Colonic mucosa (tissue), 4 donors: ENCODE results near the gene ALDH3B1. TPM values are rescaled to one million over a fixed set of nuclear protein-coding genes. Genes with fewer than 3 reads are reported as not detected.

ENCODE experiments used
- DNase-seq: peaks from one replicate; pipeline ENCODE4 v3.0.0-alpha.2; 2020
- H3K27ac ChIP-seq: fragments of 200-600 bp; one replicate; pipeline ENCODE4 v1.8.0; 2021
- H3K27me3 ChIP-seq: fragments of 200-600 bp; one replicate; pipeline ENCODE4 v1.8.0; 2021
- H3K36me3 ChIP-seq: fragments of 200-600 bp; one replicate; pipeline ENCODE4 v1.8.0; 2021
- H3K4me1 ChIP-seq: fragments of 200-600 bp; one replicate; pipeline ENCODE4 v1.8.0; 2021; ENCODE audit warnings: mild to moderate bottlenecking
- H3K4me3 ChIP-seq: fragments of 200-600 bp; one replicate; pipeline ENCODE4 v1.8.0; 2021
- H3K9ac ChIP-seq, 2 donors: one replicate each; pipeline ENCODE4 v1.7.0; 2013; ENCODE audit warnings: control low read depth in 2 of 2, low read depth in 2 of 2, low read length in 2 of 2
- H3K9me3 ChIP-seq: fragments of 200-600 bp; one replicate; pipeline ENCODE4 v1.8.0; 2021
- intact Hi-C: fragments of 100-400 bp; cut with DNase I; formaldehyde crosslinking; loops from one replicate; pipeline ENCODE4 v1.14.1; 2022
- total RNA-seq, 2 donors: library from RNA; stranded (reverse); fragmentation: NEBNext Ultra II Directional in 1 of 2; extraction: Animal tissue kit (Norgen Biotek cat#: 25700) in 1 of 2; gene quantifications; one replicate each; pipeline ENCODE4 v1.2.1, GENCODE V29; 2021
- TF ChIP-seq, protein P1 (sequence below): fragments of 200-600 bp; IDR thresholded peaks from one replicate; pipeline ENCODE4 v1.8.0; 2022; ENCODE audit warnings: antibody characterized with exemption, mild to moderate bottlenecking
- donor health status: healthy.
- donor health status: DM: no; HTN: no; CAD: no.
- donor health status: DM: no; HTN: no; CAD: no.

The ALDH3B1 gene
- total RNA-seq, 2 donors from 2014 or later = 17.7 to 18.8 TPM

- no peaks in the 10 kb centered on the region for H3K4me1 ChIP-seq
- H3K27me3 ChIP-seq = no peaks in the 10 kb centered on the region
- peaks cover 20% of the 10 kb centered on the region for H3K36me3 ChIP-seq
Observed at GRCh38 chr11:68049509-68050370, 39.6 kb downstream of the ALDH3B1 start.

GRCh38 chr11:68050371-68050841, 40.3 kb downstream of the ALDH3B1 start:
- Histone ChIP-seq H3K36me3 (peaks cover 20% of the 10 kb centered on the region), H3K27me3 (no peaks in the 10 kb centered on the region), H3K9ac (no peak overlapping the region), H3K27ac (no peak overlapping the region), H3K4me1 (no peaks in the 10 kb centered on the region), H3K9me3 (no peaks in the 10 kb centered on the region), H3K4me3 (no peak overlapping the region)
- TF ChIP-seq, protein P1, sequence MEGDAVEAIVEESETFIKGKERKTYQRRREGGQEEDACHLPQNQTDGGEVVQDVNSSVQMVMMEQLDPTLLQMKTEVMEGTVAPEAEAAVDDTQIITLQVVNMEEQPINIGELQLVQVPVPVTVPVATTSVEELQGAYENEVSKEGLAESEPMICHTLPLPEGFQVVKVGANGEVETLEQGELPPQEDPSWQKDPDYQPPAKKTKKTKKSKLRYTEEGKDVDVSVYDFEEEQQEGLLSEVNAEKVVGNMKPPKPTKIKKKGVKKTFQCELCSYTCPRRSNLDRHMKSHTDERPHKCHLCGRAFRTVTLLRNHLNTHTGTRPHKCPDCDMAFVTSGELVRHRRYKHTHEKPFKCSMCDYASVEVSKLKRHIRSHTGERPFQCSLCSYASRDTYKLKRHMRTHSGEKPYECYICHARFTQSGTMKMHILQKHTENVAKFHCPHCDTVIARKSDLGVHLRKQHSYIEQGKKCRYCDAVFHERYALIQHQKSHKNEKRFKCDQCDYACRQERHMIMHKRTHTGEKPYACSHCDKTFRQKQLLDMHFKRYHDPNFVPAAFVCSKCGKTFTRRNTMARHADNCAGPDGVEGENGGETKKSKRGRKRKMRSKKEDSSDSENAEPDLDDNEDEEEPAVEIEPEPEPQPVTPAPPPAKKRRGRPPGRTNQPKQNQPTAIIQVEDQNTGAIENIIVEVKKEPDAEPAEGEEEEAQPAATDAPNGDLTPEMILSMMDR = no peak
- DNase-seq = no peak
- intact Hi-C loops = no loop called here

More at GRCh38 chr11:68049509-68050370, 39.6 kb downstream of the ALDH3B1 start:
- Histone ChIP-seq H3K9me3 (no peaks in the 10 kb centered on the region), H3K4me3 (no peak overlapping the region), H3K9ac (no peak overlapping the region), H3K27ac (no peak overlapping the region)
- TF ChIP-seq, protein P1 = no peak
- DNase-seq = no peak
- intact Hi-C loops = loop anchor here (10.0 kb wide), 1 partner anchor 155 kb away; no protein-coding TSS in a partner anchor

- Histone ChIP-seq H3K9ac (no peak overlapping the region), H3K4me3 (no peak overlapping the region), H3K27ac (no peak overlapping the region), H3K36me3 (peaks cover 15% of the 10 kb centered on the region), H3K9me3 (no peaks in the 10 kb centered on the region), H3K4me1 (no peaks in the 10 kb centered on the region), H3K27me3 (no peaks in the 10 kb centered on the region)
- TF ChIP-seq, protein P1 = no peak
- intact Hi-C loops = no loop called here
- no peak for DNase-seq
Observed at GRCh38 chr11:68051191-68052136, 41.3 kb downstream of the ALDH3B1 start.

DNA sequence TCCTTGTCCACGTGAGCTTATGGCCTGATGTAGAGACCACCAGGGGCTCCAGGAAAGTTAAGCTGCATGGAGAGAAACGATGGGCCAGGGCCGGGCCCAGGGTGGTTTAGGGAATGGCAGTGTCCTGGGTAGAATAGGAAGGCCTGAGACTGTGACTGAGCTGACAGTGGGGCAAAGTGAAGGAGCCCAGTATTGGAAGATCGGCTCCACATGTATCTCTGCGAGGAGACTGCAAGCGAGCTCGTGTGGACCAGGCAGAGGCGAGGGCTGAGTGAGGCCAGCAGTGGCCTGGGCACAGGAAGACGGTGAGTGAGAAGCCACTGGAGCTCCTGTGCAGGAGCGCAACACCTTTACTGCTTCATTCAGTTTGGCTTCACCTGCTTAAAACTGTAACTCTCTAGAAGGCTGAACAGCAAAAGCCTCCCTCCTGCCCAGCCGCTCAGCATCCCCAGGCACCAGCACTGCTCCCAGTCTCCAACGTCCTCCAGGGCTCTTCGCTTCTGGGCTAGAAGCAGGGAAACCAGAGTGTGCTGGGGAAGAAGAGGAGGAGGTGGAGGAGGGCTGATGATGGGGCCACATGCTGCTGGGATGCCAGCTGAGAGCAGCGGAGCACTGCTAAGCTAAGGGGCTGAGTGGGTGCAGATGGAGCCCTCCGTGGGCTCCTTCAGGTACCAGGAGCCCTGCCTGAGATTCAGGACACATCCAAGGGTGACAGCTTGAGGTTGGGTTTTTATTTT, 42.2 kb downstream of the ALDH3B1 start:
- H3K36me3 ChIP-seq = peaks cover 15% of the 10 kb centered on the region
- no peak overlapping the region for H3K9ac ChIP-seq

More for the DNA sequence above, 42.2 kb downstream of the ALDH3B1 start:
- Histone ChIP-seq H3K4me3 (no peak overlapping the region), H3K27me3 (no peaks in the 10 kb centered on the region), H3K4me1 (no peaks in the 10 kb centered on the region), H3K9me3 (no peaks in the 10 kb centered on the region), H3K27ac (no peak overlapping the region)
- TF ChIP-seq, protein P1 = no peak
- DNase-seq = no peak
- intact Hi-C loops = no loop called here
